B cell (primary cell): ENCODE data around the gene DPEP2. TPM values are rescaled to one million over a fixed set of nuclear protein-coding genes. Genes with fewer than 3 reads are reported as not detected.

ENCODE experiments used
- ATAC-seq: fragments of 200-7000 bp; cut with Tn5 transposase; one replicate; pipeline ENCODE4 v1.10.0; 2021; ENCODE audit warnings: low read depth, mild to moderate bottlenecking, moderate number of reproducible peaks, moderate library complexity
- CTCF ChIA-PET: fragments of 350-600 bp; sonication (Branson Sonifier 250); formaldehyde crosslinking; loops from one replicate; lab custom pipeline; 2021; ENCODE audit warnings: antibody characterized with exemption, inconsistent platforms; lab: Charles Lee
- POLR2A ChIA-PET: fragments of 350-600 bp; sonication (Branson Sonifier 250); formaldehyde crosslinking; loops from one replicate; lab custom pipeline; 2021; ENCODE audit warnings: antibody characterized with exemption; lab: Charles Lee
- DNase-seq: peaks from one replicate; pipeline ENCODE4 v3.0.0; 2013
- H2AFZ ChIP-seq: 2 replicates; pipeline ENCODE4 v1.6.1; 2012; ENCODE audit warnings: mild to moderate bottlenecking, low read depth, low read length; ENCODE audit not compliant: insufficient read depth, poor library complexity, severe bottlenecking
- H3K27ac ChIP-seq, 2 donors: 1 replicate in 1 of 2; 2 replicates in 1 of 2; pipeline ENCODE4 v1.5.1; 2012 to 2013; ENCODE audit warnings: low read length in 2 of 2, mild to moderate bottlenecking in 2 of 2, moderate library complexity in 1 of 2
- H3K27me3 ChIP-seq, 4 experiments: fragments of 200-600 bp in 1 of 4; sonication (generic) in 1 of 4; replicated peaks in 1 of 4; 1 replicate in 2 of 4; 2 replicates in 2 of 4; pipeline versions ENCODE4 v1.6.1 to v1.7.0; 2013 to 2016; ENCODE audit warnings: low read length in 3 of 4, mild to moderate bottlenecking in 2 of 4, mixed read lengths in 1 of 4, moderate library complexity in 1 of 4; ENCODE audit not compliant: insufficient read depth in 4 of 4, control insufficient read depth in 3 of 4; ENCODE audit errors: control extremely low read depth in 1 of 4
- H3K36me3 ChIP-seq, 2 experiments: replicated peaks in 1 of 2; 1 replicate in 1 of 2; 2 replicates in 1 of 2; pipeline versions ENCODE4 v1.6.1 to v1.7.1; 2013; ENCODE audit warnings: low read length in 1 of 2; ENCODE audit not compliant: insufficient read depth in 2 of 2, control insufficient read depth in 1 of 2; ENCODE audit errors: control extremely low read depth in 1 of 2, extremely low read depth in 1 of 2
- H3K4me1 ChIP-seq, 2 donors: fragments of 200-600 bp in 1 of 2; sonication (generic) in 1 of 2; 1 replicate in 1 of 2; 2 replicates in 1 of 2; pipeline versions ENCODE4 v1.5.1 to v1.6.1; 2013 to 2017; ENCODE audit warnings: low read length in 2 of 2; ENCODE audit not compliant: control insufficient read depth in 2 of 2, insufficient read depth in 2 of 2
- H3K4me2 ChIP-seq: replicated peaks from 2 replicates; pipeline ENCODE3; 2012; ENCODE audit warnings: mild to moderate bottlenecking, low read depth, low read length; ENCODE audit not compliant: poor library complexity, severe bottlenecking
- H3K4me3 ChIP-seq, 5 experiments: fragments of 200-600 bp in 1 of 5; sonication (generic) in 1 of 5; 1 replicate in 3 of 5; 2 replicates in 2 of 5; pipeline versions ENCODE4 v1.5.1 to v1.7.0; 2011 to 2016; ENCODE audit warnings: low read length in 4 of 5, mild to moderate bottlenecking in 4 of 5, low read depth in 2 of 5, control low read depth in 1 of 5, moderate library complexity in 1 of 5; ENCODE audit not compliant: insufficient read depth in 1 of 5; ENCODE audit errors: control extremely low read depth in 1 of 5, extremely low read depth in 1 of 5
- H3K79me2 ChIP-seq: fragments of 200-600 bp; sonication (generic); one replicate; pipeline ENCODE4 v1.6.0; 2016; ENCODE audit warnings: low read length; ENCODE audit not compliant: control insufficient read depth, insufficient read depth
- H3K9ac ChIP-seq: fragments of 200-600 bp; sonication (generic); 2 replicates; pipeline ENCODE4 v1.6.1; 2017; ENCODE audit warnings: mild to moderate bottlenecking, low read length, moderate library complexity
- H3K9me3 ChIP-seq, 3 donors: one replicate each; pipeline versions ENCODE4 v1.6.1 to v1.7.1; 2013; ENCODE audit warnings: low read length in 2 of 3; ENCODE audit not compliant: control insufficient read depth in 2 of 3, insufficient read depth in 1 of 3; ENCODE audit errors: control extremely low read depth in 1 of 3
- H4K20me1 ChIP-seq: 2 replicates; pipeline ENCODE4 v1.6.0; 2012; ENCODE audit warnings: mild to moderate bottlenecking, low read length; ENCODE audit not compliant: insufficient read depth, control insufficient read depth, poor library complexity, severe bottlenecking
- H3K27ac Mint-ChIP-seq: one replicate; pipeline ENCODE4 v1.8.0; 2021; ENCODE audit warnings: mixed read lengths
- H3K27me3 Mint-ChIP-seq: one replicate; pipeline ENCODE4 v1.8.0; 2021; ENCODE audit warnings: mixed read lengths
- H3K4me1 Mint-ChIP-seq: one replicate; pipeline ENCODE4 v1.8.0; 2021; ENCODE audit warnings: mixed read lengths
- H3K4me3 Mint-ChIP-seq: one replicate; pipeline ENCODE4 v1.8.0; 2021; ENCODE audit warnings: mixed read lengths
- H3K9me3 Mint-ChIP-seq: one replicate; pipeline ENCODE4 v1.8.0; 2022; ENCODE audit warnings: mixed read lengths; ENCODE audit not compliant: insufficient read depth
- CTCF ChIP-seq: fragments of 200-600 bp; IDR thresholded peaks from one replicate; pipeline ENCODE4 v1.8.0; 2022; ENCODE audit warnings: antibody characterized with exemption, mild to moderate bottlenecking
- EZH2 ChIP-seq: IDR thresholded peaks from 2 replicates; pipeline ENCODE4 v1.6.1; 2012; ENCODE audit warnings: borderline replicate concordance, low read depth, mild to moderate bottlenecking, moderate library complexity, low read length; ENCODE audit not compliant: insufficient read depth, poor library complexity, severe bottlenecking
- WGBS: methylation state at CpG from one replicate; pipeline ENCODE4 v1.1.5; 2013; ENCODE audit warnings: missing lambda C conversion rate; ENCODE audit not compliant: insufficient coverage; 5-methylcytosine and 5-hydroxymethylcytosine counted together
- intact Hi-C: fragments of 100-400 bp; cut with micrococcal nuclease; formaldehyde crosslinking; loops from one replicate; pipeline ENCODE4 v1.10.0; 2022
- polyA plus RNA-seq: library from polyadenylated mRNA; depleted of rRNA; stranded (reverse); fragments of >200 nt; gene quantifications from 2 replicates; pipeline ENCODE4 v1.2.3, GENCODE V29; 2012
- total RNA-seq, 2 donors: library from RNA; stranded (reverse); fragments of 120-200 nt in 1 of 2; gene quantifications; 1 replicate in 1 of 2; 2 replicates in 1 of 2; pipeline versions ENCODE4 v1.2.3 to v1.2.4, GENCODE V29; 2013 to 2022

The DPEP2 gene
- total and polyA plus RNA-seq, 2 donors (not counting 1 experiment from before 2014, with no cell fraction given), result 123 to 150 TPM

- peaks cover 20% of the 10 kb centered on the region for H3K4me1 Mint-ChIP-seq
- Histone ChIP-seq H3K9me3 (no peaks in the 10 kb centered on the region), H3K27me3 (no peaks in the 10 kb centered on the region), H3K27ac (peak overlapping the region in 1 of 2 donors; percentile 63), H3K4me3 (peak overlapping the region; percentile 22 to 95 (median 80)), H4K20me1 (peaks cover 8% of the 10 kb centered on the region), H3K36me3 (peaks cover 0 to 7% of the 10 kb centered on the region in 2 experiments), H3K4me2 (peak overlapping the region; percentile 100), H3K4me1 (peaks cover 10 to 19% of the 10 kb centered on the region in 2 donors), H3K79me2 (peaks cover 22% of the 10 kb centered on the region), H3K9ac (peak overlapping the region; percentile 82), H2AFZ (peak overlapping the region; percentile 80)
- CTCF ChIA-PET, result interaction anchor here (0.6 to 3.2 kb wide), 4 partner anchors 30 to 175 kb away, joined by 3 to 11 read pairs (median 6); partner anchors contain the start of genes NRN1L and PSMB10
- intact Hi-C loops, result loop anchor here (10.0 kb wide), 1 partner anchor 257 kb away; no protein-coding TSS in a partner anchor
- H3K9me3 Mint-ChIP-seq, result no peaks in the 10 kb centered on the region
- H3K4me3 Mint-ChIP-seq, result peak overlapping the region; percentile 88
- no peak for ATAC-seq
- POLR2A ChIA-PET, result interaction anchor here (0.8 to 1.9 kb wide), 3 partner anchors 17 to 38 kb away, joined by 3 to 8 read pairs (median 5); partner anchors contain the start of gene PSMB10
- peak; percentile 40 for DNase-seq
- H3K27me3 Mint-ChIP-seq, result no peaks in the 10 kb centered on the region
- TF ChIP-seq EZH2 (no peak), CTCF (no peak)
- H3K27ac Mint-ChIP-seq, result peak overlapping the region; percentile 91
- 29% methylated on average over 15 of the region's 18 CpGs for WGBS
Observed at GRCh38 chr16:67967183-67967957, 31.9 kb downstream of the DPEP2 start.
